Stimulated activated CD4-positive, alpha-beta T cell treated with anti-CD3 and anti-CD28 coated beads, Interleukin-1b, Interleukin-23, amount 100 ng/mL, for 1 hour (primary cell): ENCODE data around the gene MGAT4B.
"Not testable (repeated sequence)": the region's sequence is repeated elsewhere in the genome, so short reads cannot be mapped to it uniquely, and the experiment has no call there.

Experiments
- DNase-seq, 2 donors: peaks; one replicate each; pipeline ENCODE4 v3.0.0-alpha.2; 2020; ENCODE audit warnings: low read depth in 2 of 2

Gene MGAT4B

GRCh38 chr5:179806250-179807048, at the start of gene MGAT4B:
Gene MGAT4B, minus strand, starts transcription at chr5:179806866. Its CDS starts 283 bp downstream, at chr5:179806583.
- peak in 1 of 2 donors; percentile 39 for DNase-seq

DNA sequence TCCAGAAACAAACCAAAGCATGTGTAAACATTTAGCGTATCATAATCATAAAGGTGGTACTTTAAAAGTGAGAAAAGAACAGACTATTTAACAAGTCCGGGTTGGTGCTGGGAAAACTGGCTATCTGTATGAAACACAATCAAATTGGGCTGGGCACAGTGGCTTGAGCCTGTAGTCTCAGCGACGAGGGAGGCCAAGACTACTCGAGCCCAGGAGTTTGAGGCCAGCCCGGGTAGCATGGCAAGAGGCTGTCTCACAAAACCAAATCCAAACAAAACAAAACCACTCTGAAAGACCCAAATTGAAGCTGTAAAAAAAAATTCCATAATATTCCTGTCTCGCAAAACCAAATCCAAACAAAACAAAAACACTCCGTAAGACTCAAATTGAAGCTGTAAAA, 47.7 kb upstream of the MGAT4B start:
- DNase-seq: no peak

- DNase-seq: no peak
Observed at GRCh38 chr5:179852993-179853547, 46.4 kb upstream of the MGAT4B start.

DNA sequence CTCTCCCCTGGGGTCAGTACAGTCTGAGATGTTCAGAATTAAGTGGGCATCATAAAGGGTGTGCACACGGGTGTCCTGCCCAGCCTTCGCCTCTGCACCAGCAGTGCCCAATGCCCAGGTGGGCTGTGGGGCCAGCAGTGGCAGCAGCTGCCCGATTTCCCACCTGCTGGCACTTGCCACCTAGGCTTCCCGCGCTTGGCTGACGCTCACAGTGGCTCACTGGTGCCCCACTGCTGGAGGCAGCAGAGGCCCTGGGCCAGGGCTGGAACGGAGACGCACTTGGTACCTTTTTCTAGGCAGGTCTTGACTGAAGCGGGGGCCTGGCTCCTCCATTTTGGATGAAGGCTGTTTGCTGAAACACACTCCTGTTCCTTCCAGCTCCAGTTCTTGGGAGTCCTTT, 35.0 kb upstream of the MGAT4B start:
- DNase-seq: no peak

DNA sequence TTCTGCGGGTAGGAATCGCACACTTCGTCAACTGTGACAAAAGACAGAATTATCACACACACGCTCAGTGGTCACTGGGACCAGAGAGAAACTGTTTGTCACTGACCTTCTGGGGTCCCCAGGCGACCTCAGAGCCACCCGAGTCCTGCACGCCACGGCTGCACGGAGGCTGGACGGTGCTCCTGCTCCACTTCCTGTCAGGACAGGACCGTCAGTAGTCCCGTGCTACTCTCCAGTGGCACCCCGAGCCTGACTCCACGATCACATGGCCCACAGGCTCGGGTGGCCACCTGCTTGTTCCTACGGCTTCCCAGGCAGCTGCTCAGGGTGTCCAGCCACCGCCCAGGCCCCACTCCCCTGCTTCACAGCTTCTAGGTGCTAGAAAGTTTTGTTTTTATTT, 34.1 kb upstream of the MGAT4B start:
- no peak for DNase-seq

- DNase-seq: no peak
Observed at GRCh38 chr5:179840321-179840720, 33.7 kb upstream of the MGAT4B start.

DNA sequence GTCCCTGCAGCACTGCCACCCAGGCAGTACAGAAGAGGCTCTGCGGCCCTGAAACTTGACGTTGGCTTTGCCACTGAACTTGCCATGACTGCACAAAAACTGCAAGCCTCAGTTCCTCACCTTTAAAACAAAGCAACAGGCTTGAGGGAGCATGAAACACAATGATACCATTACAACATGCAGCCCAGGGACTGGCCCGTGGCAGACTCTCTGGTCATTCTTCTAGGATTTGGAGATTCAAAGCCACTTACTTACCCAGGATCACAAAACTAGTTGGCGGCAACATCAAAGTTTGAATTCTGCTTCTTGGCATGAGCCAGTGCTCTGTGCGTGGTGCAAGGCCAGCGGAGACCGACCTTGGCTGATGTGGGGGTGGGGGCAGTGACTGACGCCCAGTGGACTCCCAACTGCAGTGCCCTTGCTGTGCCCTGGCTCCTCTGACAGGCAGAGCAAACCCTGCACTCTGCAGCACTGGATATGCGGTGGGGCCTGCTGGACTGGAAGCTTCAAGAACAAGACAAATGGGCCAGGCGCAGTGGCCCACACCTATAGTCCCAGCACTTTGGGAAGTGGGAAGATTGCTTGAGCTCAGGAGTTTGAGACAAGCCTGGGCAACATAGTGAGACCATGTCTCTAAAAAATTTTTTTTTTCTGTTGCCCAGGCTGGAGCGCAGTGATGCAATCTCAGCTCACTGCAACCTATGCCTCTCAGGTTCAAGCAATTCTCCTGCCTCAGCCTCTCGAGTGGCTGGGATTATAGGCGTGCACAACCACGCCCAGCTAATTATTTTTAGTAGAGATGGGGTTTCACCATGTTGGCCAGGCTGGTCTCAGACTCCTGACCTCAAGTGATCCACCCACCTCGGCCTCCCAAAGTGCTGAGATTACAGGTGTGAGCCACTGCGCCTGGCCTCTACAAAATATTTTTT, 32.9 kb upstream of the MGAT4B start:
- DNase-seq: no peak

GRCh38 chr5:179837076-179838011, 30.7 kb upstream of the MGAT4B start:
- DNase-seq: no peak

DNA sequence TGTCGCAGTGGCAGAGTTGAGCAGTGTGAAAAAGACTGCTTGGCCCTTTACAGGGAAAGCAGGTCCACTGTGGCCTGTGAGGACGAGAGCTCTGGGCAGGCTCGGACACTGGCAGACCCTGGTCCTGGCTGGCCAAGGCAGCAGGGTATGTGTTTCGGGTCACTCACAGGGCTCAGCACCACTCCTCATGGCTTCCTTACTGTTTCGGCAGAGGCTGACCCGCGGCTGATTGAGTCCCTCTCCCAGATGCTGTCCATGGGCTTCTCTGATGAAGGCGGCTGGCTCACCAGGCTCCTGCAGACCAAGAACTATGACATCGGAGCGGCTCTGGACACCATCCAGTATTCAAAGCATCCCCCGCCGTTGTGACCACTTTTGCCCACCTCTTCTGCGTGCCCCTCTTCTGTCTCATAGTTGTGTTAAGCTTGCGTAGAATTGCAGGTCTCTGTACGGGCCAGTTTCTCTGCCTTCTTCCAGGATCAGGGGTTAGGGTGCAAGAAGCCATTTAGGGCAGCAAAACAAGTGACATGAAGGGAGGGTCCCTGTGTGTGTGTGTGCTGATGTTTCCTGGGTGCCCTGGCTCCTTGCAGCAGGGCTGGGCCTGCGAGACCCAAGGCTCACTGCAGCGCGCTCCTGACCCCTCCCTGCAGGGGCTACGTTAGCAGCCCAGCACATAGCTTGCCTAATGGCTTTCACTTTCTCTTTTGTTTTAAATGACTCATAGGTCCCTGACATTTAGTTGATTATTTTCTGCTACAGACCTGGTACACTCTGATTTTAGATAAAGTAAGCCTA, 29.8 kb upstream of the MGAT4B start:
- DNase-seq: no peak

- DNase-seq: not testable (repeated sequence)
Observed at GRCh38 chr5:179834871-179835270, 28.2 kb upstream of the MGAT4B start.

- DNase-seq: no peak
Observed at GRCh38 chr5:179834120-179834519, 27.5 kb upstream of the MGAT4B start.

GRCh38 chr5:179833709-179834070, 27.0 kb upstream of the MGAT4B start:
- no peak for DNase-seq

DNA sequence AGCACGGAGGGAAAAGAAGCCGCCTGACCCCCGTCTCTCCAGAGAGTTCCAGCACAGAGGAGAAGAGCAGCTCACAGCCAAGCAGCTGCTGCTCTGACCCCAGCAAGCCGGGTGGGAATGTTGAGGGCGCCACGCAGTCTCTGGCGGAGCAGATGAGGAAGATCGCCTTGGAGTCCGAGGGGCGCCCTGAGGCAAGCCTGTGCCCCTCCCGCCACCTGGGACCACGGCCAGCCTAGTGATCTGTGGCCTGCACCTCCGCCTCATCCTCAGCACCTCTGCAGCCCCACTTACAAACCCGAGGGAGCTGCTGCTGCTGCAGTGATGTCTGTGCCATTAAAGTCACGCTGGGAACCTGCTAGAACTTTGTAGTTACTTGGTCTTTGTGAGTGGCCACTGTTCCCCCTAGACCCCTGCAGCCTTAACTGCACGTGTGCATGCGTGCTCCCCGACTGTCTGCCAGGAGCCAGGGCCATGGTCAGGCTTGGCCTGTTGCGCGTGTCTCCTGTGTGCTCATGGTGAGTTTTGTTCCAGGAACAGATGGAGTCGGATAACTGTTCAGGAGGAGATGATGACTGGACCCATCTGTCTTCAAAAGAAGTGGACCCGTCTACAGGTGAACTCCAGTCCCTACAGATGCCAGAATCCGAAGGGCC, 26.5 kb upstream of the MGAT4B start:
- no peak for DNase-seq

DNA sequence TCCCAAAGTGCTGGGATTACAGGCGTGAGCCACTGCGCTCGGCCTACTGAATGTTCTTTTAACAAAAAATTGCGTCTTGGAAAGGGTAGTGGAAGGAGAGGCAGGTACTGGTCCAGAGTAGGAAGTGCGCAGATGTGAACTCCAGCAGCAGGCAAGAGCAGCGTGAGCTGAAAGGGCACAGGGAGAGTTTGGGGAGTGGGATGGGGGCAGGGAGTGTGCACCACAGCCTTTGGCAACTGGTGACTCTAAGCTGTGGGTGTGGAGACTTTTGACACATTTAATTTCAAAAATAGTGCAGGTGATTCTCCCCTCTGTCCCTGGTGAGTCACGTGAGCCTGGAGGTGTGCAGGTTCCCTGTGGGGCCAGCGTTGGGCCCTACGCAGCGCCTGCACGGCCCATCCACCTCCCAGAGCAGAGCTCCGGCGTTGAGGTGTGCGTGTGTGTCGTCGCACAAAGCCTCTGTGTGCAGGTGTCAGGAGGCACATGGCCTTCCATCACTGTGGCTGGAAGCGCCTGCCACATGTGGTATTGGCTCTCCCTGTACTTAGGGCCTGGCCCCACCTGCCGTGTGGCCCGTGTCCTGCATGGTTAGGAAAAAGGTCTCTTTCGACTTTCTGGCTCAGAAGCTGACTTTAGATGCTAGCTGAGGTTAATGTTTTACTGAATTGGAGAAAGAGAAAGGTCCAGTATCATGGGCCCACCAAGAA, 25.5 kb upstream of the MGAT4B start:
- no peak for DNase-seq

DNA sequence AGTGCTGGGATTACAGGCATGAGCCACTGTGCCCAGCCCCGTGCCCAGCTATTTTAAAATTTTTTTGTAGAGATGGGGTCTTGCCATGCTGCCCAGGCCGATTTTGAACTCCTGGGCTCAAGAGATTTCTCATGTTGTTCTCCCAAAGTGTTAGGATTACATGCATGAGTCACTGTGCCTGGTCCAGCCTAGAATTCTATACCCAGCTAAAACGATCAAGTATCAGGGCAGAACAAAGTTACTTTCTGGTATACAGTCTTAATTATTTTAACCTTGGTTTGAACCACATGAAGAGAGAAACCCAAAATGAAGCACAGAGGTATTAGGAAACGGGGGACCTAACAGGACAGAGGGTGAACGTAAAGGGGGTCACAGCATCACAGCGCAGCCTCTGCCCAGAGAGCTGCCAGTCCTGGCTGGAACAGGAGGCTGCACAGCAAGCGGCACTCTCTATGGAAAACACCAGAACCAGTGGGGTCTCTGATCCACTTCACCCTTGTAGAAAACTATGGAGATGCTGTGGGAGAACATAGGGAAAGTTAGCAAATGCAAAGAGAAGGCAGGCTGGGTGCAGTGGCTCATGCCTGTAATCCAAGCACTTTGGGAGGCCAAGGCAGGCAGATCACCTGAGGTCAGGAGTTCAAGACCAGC, 24.3 kb upstream of the MGAT4B start:
- DNase-seq: no peak

DNA sequence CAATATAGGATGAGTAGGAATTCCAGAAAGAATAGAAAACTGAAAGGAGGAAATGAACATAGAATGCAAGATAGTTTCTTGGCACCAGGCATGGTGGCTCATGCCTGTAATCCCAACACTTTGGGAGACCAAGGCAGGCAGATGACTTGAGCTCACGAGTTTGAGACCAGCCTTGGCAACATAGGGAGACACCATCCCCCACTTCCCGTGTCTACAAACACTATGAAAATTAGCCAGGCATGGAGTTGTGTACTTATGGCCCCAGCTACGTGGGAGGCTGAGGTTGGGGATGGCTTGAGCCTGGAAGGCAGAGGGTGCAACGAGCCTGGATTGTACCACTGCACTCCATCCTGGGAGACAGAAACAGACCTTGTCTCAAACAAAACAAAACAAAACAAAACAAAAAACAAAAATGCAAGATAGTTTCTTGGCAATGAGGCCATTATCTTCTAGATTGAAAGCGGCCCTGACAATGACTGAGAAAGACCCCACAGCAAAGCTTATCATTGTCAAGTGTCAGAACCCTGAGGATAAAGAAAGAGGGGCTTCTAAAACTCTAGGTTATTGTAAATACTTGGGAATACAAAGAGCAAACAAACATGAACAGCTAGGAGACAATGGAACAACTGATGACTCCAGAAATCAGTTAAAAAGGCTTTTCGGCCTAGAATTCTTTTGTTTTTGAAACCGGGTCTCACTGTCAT, 23.2 kb upstream of the MGAT4B start:
- DNase-seq: no peak

DNA sequence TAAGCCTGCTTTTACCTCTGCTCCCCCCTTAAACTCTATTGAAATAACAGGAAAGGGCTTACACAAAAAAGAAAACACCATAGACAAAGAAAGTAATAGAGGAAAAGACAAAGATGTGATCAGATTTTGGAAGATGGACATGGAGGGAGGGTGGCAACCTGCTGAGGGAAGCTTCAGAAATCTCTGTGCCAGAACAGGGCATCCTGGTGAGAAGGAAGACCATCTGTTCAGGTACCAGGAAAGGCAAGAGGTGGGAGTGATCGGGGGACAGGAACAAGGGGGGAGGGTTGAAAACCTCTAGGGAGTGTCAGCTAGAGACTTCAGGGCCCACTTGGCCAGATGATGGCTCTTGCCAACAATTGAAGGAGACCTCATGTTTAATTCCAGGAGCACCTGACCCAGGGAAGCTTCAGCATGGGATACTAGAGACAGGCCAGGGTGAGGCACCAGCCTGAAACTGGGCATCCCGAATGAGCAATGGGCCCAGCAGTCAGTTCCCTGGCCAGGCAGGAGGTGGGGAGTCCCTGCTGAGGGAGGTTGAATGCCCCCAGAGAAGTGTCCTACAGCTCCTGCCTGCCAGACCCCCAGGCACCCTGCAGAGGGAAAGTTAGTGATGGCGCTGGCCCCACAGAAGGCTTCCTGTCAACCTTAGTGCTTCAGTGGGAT, 22.2 kb upstream of the MGAT4B start:
- DNase-seq: no peak

DNA sequence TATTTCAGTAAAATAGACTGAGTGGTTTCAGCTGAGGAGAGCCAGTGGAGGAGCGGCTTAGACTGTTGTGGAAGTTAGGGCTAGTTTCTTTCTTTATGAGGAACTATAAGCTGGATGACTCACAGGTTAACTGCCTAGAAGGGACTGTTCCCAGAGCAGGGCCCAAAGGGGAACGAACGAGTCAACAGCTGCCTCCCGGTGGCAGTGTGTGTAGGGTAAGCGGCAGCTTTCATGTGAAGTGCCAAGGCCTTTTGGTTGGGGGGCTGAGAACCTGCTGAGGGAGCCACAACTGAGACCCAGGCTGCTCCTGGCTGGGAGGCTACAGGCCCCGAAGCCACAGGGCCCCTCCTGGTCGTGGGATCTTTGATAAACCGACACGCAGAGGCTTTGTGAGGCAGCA, 21.0 kb upstream of the MGAT4B start:
- no peak for DNase-seq
